Left hindlimb (tissue), 1 donor: ENCODE results near the gene VPS16.

Source experiments
- DNase-seq: peaks from one replicate; pipeline ENCODE4 v3.0.0-alpha.2; 2018

The VPS16 gene

DNA sequence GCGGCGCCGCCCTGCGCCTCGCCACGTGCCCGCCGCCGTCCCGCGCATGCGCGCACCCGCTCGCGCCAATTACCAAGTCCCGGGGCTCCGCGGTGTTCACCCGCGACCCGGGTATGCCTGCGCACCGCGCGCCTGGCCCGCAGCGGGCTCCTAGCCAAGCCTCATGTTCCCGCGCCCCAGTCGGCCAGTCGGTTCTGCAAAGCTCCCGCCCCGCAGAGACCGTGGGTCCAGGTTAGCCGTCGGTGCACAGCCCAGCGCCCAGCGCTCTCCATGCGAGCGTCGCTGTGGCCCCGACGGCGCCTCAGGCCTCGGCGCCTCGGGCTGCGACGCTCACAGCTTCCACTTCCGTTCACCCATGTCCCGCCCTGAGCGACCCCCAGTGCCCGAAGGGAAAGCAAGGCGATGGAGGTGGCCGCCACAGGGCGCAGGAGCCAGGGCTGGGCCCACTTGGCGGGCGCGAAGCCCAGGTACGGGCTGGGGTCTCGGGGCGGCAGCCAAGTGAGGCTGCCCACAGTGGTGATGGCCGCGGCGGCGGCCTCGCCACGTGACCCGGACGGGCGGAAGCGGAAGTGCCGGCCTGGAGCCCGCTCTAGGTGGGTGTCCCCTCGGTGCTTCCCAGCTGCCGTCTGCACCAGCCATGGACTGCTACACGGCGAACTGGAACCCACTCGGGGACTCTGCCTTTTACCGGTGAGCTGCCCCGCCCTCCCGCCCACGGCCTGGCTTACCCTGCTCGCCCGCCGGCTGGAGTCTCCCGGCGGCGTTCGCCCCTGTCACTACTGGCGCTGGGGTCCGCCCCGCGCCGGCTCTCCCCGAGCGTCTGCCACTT, at the start of gene VPS16, which contains the start of gene PCED1A:
Gene VPS16 (plus strand): TSS at position 608 of the 829 bp plus-strand sequence. CDS start 30 bp downstream, at position 638.
Gene PCED1A (minus strand): TSS at position 518 of the 829 bp plus-strand sequence. CDS start 743 bp downstream, outside the sequence.
- DNase-seq = peak; percentile 93

DNA sequence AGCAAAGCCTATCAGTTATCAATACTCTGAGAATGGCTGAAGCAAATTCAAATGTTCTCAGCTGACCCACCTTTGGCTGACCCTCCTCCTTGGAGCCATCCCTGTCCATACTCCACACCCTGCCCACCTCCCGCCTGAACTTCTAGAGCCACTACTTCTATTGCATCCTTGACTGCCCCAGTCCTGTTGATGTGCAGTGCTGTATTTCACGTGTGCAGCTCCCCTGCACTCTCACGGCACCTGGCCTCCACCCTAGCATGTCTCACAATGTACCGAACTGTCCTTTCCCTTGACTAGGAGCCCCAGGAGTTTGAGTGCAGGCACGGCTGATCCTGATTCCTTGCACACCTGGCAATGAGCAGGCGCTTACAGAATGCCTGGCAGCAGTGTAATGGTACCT, 47.1 kb upstream of the VPS16 start:
- DNase-seq = no peak

DNA sequence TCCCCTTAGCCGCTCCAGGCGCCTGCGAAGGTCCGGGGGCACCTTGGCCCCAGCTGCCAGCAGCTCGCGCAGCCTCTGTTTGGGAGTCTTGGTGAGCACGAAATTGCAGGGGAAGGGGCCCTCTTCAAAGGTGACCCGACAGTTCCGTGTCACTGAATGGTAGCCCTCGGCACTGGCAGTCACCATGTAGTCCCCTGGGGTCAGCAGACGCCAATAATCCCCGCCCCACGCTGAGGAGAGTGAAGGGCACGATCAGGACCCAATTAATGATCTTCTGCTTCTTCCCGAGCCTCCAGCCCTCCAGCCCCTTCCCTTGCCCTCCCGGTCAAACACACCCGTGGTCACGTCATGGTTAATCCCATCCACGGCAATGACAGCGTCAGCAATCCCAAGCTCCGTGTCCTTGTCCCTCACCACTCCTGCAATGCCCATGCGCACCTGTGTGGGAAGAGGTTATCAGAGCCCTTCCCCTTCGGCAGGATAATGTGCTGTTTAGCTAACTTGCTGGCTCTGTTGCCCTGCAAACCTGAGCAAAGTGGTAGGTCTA, 46.3 kb upstream of the VPS16 start:
- DNase-seq = no peak

DNA sequence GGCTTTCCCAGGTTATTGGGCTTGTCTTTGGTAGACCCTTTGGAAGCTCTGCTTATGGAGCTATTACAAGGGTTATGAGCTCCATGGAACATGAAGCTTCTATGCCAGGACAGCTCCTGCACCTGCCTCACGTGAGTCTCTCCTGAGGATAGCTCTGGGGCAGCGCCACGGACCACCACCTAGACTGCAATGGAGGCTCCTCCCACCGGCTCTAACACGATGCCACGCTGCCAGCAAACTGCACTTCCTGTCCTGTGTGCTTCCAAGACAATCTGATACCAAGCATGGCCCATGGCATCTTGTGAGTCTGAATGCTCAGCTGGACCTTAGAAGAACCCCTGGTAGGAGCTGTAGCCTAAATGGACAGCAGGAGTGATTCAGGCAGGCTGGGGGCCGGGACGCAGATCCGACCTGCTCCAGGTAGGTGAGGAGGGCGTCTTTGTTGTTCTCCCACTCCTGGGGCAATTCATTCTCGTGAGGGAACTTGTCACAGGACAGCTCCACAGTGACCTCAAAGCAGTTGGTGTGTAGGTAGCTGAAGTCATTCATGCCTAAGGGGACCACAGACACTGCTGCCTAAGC, 45.6 kb upstream of the VPS16 start:
- no peak for DNase-seq

DNA sequence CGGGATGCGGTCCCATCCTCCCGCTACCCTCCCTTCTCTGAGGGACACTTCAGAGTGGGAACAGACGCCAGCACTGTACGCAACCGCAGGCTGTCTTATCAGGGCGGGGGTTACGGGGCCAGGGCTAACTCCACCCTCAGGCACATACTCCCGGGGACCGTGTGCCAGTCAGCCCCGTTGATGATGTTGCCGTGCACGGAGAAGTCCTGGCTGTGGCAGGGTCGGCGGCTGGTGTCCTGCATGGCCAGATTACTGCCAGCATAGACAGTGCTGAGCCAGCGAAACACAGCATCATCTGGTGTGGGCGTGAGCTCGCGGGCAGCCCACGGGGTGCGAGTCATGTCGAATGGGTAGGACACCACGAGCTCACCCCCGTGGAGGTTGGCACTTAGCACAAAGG, 45.1 kb upstream of the VPS16 start:
- DNase-seq = no peak

DNA sequence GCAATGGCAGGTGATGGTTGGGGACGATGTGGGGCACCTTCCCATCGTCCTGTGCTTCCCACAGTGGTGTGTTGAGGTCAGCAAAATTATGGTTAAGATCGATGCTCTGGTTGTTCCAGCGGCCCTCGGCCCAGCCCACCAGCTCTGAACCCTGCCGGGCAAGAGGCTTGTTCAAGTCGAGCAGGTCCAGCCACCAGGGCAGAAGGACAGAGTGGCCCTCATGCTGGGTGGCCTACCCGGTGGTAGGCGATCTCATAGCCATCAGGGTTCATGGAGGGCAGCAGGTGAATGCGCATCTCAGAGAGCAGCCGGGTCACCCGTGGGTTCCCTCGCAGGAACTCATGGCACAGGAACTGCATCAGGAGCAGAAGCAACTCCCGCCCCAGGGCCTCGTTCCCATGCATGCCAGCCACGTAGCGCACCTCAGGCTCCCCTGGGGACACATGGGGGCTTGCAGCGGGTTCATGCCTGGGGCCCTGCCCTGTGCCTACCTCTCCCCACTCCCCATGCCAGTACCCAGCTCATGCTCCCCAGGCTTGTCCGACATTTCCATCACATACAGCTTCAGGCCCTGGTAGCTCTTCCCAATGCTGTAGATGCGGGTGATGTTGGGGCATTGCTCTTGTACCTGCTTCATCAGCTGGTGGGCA, 44.4 kb upstream of the VPS16 start:
- DNase-seq = no peak

DNA sequence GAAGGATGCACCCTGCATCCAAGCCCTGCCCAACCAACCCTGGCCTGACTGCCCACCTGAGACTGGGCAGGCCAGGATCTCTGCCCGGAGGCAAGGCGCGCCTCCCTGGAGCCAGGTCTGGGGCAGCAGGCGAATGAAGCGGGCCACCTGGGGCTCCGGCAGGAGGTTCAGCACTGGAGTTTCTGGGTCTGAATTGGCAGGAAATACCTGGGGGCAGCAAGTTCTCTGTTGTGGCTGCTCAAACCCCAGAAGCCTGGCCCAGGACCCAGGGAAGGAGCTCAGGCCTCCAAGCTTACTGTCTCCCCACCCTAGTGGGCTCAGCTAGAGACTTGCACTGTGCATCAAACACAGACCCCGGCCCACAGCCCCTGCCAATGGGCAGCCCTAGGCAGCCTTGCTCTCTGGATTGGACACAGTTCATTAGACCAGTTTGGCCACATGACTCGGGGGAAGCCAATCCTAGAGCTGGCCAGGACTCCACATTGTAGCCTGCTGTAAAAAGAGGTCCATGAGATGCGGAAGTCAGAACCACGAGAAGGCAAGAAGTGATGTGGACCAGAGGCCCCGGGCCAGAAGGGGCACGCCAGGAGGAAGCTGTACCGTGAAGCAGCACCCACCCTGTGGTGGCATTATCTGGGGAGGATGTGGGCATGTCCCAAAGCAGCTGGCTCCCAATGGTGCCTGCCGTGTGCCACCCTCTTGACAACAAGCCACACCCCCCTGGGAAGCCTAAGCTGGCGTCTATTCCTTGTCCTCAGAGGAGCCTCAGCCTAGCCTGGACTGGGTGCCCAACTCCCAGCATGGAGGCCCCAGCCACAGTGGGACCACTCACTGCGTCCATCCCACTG, 43.2 kb upstream of the VPS16 start:
- no peak for DNase-seq

DNA sequence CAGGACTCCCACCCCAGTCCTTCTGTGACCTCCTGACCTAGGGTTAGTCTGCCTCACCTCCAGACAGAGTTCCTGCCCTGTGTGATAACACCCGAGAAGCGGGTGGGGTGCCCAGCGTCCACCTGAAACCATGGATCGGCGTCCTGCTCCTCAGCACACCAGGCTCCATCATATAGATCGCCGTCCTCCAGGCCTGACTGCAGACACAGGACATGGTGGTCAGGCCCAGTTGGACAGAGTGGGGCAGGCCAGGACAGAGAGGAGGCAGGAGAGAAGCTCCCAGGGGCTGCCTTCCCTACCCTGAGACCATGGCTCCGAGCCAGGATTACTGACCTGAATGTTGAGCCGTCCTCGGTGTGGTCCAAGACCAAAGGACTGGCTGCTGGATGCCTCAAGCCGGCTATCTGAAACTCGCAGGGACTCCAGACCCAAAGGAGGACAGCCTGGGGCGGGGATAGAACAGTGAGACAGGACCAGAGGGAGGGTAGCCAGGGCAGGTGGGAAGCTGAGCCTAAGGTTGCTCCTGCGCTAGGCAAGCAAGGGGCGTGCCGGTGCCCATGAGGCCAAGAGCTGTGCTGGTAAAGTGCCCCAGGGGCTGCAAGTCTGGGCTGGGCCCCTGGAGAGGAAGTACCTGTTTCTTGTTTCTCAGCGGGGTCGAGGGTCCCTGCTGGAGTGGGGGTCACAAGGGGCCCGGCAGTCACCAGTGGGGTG, 42.3 kb upstream of the VPS16 start:
- DNase-seq = no peak

DNA sequence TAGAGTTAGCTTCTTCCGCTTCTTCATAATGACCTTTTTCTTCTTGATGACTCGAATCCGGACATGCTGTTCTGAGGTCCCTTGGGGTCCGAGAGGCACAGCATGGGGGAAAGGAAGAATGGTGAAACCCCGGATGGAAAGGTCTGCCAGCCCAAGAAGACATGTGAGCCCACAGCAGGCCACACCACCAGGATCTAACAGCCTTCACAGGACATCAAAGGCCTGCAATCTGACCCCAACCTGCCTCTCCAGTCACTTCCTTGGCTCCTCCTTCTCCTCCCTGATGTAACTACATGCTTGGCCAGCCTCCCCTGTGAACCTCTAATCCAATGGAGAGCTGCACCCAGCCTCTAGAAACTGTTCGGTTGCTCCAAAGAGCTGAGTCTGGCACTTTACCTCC, 41.7 kb upstream of the VPS16 start:
- DNase-seq = no peak

DNA sequence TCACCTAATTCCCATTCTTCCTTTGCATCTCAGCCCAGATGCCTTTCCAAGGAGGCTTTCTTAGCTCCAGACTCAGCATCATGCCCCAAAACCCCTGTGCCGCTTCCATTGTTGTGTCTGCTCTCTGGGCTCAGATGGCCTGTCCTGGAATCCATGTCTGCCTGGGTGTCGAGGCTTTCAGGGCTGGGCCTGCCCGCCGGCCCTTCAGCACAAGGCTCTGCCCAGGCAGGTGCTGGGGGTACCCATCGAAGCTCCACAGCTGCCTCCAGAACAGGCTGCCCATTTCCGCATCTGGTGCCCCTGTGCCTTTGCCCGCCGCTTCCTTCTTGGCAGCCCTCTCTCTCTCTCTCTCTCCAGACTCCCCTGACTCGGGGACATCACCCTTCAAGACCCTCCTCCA, 41.3 kb upstream of the VPS16 start:
- no peak for DNase-seq

DNA sequence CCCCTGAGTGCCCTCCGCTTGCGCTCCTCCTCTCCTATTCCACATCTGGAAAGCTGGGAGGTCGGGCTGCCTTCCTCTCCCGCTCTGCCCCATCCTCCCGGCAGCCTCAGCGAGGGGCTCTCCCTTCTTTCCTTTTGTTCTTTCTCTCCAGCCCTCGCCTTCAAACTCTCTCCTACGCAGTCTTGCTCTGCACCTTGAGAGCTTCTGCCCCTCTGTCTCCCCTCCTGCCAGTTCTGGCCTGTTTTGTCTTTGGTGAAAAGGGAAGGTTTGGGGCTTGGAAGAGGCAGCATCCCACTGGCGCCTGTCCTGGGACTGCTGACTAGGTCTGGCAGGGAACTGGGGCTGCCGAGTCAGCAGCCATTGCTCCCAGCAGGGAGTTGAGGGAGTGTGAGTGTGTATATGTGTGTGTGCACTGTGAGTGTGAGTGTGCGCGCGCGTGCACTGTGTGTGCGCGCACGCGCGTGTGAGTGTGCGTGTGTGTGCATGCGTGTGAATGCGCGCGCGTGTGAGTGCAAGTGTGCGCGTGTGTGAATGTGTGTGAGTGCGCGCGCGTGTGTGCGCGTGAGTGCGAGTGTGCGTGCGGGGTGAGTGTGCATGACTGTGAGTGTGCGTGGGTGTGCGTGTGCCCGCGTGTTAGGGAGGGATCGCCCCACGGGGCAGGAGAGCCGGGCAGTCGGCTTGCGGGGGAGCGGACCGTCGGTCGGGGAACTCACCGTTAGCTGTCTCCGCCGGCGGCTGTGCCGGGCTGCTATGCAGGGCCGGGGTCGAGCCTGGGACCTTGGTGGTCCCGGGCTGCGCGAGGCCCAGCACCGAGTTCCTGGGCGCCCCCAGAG, 40.6 kb upstream of the VPS16 start:
- no peak for DNase-seq

DNA sequence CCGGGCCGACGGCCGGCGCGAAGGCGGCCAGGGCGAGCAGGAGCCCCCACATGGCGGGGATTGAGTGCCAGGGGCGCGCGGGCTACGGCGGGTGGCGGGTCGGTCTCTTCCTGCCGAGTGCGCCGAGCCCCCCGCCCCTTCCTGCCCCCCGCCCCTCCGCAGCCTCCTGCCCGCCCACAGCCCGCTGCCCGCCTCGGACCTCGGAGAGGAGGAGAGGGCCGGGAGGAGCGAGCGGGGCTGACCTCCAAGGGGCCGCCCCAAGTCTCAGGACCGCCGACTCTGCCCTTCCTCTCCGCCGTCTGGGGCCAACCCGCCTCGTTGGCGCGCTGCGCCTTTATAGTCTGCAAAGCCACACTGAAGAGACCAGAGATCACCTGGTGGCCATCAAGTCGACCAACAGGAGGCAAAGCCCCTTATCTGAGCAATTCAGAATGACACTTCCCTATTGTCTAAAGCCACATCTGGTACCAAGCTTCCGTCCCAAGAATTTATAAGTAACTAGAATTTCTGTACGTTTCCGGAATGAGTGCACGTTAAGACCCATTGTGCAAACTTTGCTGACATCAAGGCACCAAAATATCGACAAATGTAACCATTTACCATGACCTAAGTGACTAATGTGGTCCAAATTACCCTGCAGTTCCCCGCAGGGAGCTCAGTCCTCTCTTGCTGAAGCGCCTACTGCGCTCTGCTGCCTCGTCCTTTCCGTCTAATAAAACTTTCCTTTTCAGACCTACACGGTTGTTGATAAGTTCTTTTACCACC, 39.8 kb upstream of the VPS16 start, which contains the start of gene CPXM1:
Gene CPXM1 (minus strand): TSS at position 107 of the 765 bp plus-strand sequence. CDS start 55 bp downstream, at position 52.
- peak; percentile 83 for DNase-seq

DNA sequence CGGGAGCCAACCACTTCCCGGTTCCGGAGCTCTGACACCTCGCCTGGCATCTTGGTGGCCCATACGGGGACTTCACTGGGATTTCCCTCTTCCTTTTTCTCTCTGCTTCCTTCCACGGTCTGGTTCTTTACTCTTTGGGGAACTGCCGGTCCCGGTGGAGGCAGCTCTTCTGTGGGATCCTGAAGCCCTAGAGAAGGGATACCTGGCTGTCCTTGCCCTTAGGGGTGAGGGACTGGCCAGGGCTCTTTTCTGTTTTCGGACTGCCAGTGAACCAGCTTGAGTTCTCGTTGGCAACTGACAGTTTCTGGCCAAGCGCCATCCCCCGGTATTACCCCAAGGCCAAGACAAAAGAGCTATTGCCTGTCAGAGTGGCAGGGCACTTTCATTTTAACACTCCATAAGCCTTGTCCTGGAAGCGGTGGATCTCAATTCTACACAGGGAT, 39.2 kb upstream of the VPS16 start:
- DNase-seq = no peak

DNA sequence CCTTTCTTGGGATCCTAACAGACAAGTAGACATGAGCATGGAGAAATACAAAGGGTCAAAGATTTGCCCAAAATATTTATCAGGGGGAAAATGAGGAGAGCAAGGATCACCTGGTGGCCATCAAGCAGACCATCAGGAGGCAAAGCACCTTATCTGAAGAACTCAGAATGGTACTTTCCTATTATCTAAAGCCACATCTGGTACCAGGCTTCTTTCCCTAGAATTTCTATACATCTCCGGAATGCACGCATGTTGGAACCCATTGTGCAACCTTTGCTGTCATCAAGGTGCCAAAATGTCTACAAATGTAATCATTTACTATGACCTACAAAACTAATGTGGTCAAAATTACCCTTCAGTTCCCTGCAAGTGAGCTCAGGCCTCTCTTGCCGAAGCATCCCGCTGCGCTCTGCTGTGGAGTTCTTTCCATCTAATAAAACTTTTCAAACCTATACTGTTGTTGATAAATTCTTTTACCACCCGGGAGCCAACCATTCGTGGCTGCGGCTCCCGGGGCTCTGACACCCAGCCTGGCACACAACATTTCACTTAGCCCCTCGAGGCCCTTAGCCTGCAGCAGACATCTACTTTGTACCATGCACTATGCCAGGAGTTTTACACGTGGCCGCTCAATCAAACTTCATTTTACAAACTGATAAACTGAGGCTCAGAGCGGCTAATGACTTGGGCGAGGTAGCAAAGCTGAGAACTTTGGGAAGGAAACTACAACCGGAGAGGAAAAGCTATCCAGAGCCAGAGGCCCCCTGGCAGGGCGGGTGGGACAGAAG, 36.3 kb upstream of the VPS16 start:
- no peak for DNase-seq

DNA sequence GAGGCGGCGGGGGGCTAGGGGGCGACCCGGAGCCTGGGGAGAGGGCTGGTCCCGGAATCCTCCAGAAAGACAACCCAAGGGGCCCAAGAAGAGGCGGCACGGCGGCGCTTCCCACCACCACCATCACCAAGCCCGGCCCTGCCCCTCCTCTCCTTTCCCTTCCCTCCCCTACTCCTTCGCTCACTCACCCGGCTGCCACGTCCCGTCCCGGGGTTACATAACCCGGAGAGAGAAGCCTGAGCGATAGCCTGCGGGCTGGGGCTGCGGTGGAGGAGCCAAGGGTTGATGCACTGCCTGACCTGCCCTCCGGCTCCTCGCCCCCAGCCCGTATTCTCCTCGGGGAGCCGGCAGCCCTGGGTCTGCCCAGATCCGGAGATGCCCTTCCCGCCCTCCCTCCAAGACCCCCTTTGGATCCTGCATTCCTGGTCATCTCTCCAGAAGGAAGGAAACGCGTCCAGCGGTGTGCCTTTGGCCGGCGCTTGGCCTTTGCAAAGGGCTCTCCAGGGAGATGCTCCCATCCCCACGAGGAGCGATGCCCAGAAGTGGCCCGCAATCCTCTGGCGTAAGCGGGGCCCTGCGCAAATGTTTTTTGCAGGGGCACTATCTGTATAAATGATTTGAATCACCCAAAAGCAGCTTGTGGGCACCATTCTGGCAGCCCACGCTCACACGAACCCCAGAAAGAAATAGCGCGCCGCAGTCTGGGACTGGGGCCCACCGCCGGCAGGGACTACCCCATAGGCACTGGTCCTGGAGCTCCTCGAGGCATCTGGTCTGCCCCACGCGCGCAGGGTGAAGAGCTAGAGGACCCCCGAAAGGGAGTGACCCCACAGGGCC, 35.5 kb upstream of the VPS16 start:
- peak; percentile 49 for DNase-seq

DNA sequence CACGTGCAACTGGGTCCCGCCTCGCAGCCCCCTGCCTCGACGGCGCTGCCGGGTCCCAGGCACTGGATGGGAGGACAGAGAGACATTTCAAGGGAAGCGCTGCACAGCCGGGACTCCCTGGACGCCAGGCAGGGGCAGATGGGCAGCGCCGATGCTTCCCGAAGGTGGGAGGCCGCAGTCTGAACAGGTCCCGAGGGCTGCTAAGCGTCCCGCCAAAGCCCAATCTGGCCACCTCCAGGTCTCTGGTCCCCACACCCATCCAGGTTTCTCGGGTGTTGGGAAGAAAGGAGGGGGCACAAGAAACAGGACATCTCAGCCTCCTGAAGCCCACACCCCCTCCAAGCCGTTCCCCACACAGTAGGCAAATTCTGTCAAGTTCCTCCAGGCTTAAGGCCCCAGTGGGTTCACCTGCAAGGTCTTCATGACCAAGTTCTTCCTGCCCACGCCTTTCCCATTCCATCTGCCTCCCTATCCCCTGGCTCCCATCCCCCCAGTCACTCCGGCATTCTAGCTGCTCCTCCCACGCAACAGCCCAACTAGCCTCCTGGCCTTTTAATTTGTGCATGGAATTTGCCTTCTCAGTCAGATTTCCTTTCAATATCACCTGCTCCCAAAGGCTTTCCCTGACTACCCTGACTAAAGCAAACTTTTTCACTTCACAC, 34.7 kb upstream of the VPS16 start:
- no peak for DNase-seq

DNA sequence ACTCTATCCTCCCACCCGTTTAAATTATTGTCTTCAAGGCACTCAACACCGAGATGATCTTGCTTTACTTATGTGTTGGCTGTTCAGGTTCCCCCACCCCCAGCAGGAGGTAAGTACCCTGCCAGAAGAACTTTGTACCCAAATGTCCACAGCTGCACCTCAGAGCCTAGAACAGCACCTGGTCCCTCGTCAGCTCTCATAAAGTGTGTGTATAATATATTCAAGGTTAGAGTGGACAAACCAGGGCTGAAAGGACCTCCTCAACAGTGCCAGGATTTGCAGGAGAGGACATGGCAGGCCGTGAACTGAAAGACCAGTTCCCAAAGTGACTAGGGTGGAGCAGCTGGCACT, 34.2 kb upstream of the VPS16 start:
- DNase-seq = no peak

DNA sequence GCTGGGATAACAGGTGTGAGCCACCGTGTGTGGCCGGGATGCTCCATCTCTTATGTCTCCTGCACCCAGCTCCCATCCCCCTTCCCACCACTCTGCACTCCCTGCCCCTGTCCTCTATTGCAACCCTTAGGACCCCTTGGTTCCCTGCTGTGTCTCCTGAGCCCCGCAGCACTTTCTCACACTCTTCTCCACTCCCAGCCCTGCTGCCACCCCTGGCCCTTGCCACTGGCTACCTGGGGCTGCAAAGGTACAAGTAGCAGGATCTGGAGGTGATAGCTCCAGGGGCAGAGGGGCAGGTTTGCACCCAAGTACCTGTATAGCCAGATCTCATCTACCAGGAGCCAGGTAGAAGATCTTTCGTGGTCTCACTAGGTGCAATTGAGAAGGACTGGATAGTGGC, 33.5 kb upstream of the VPS16 start:
- DNase-seq = no peak
